CD4-positive, alpha-beta T cell (primary cell): ENCODE measurements around the gene RAB14. TPM values are rescaled to one million over a fixed set of nuclear protein-coding genes. Genes with fewer than 3 reads are reported as not detected.

Experiments used
- ATAC-seq: fragments of 200-7000 bp; cut with Tn5 transposase; one replicate; pipeline ENCODE4 v1.10.0; 2022; ENCODE audit warnings: mild to moderate bottlenecking; ENCODE audit not compliant: poor library complexity
- CTCF ChIA-PET: fragments of 350-600 bp; sonication (Branson Sonifier 250); formaldehyde crosslinking; loops from one replicate; lab custom pipeline; 2021; ENCODE audit warnings: antibody characterized with exemption, inconsistent platforms; lab: Charles Lee
- POLR2A ChIA-PET: fragments of 350-600 bp; sonication (Branson Sonifier 250); formaldehyde crosslinking; loops from one replicate; lab custom pipeline; 2021; ENCODE audit warnings: antibody characterized with exemption, inconsistent platforms; lab: Charles Lee
- DNase-seq, 14 experiments: peaks; one replicate each; pipeline ENCODE4 v3.0.0-alpha.2; 2013 to 2020; ENCODE audit warnings: mixed read lengths in 2 of 14
- H3K27ac ChIP-seq, 2 donors: one replicate each; pipeline versions ENCODE4 v1.5.1 to v1.7.0; 2013; ENCODE audit warnings: low read length in 2 of 2, low read depth in 1 of 2, mild to moderate bottlenecking in 1 of 2
- H3K27me3 ChIP-seq, 2 experiments: 1 replicate in 1 of 2; 2 replicates in 1 of 2; pipeline versions ENCODE4 v1.6.1 to v1.7.0; 2013; ENCODE audit warnings: low read length in 2 of 2, control low read depth in 1 of 2, mild to moderate bottlenecking in 1 of 2, moderate library complexity in 1 of 2; ENCODE audit not compliant: insufficient read depth in 2 of 2, control insufficient read depth in 1 of 2
- H3K36me3 ChIP-seq: one replicate; pipeline ENCODE4 v1.6.1; 2013; ENCODE audit warnings: low read length, control low read depth; ENCODE audit not compliant: insufficient read depth
- H3K4me1 ChIP-seq: one replicate; pipeline ENCODE4 v1.6.1; 2013; ENCODE audit warnings: low read length, control low read depth; ENCODE audit not compliant: insufficient read depth
- H3K4me3 ChIP-seq: one replicate; pipeline ENCODE4 v1.5.1; 2013; ENCODE audit warnings: mild to moderate bottlenecking, low read length, moderate library complexity
- H3K9me3 ChIP-seq, 2 experiments: 1 replicate in 1 of 2; 2 replicates in 1 of 2; pipeline versions ENCODE4 v1.6.1 to v1.7.0; 2013; ENCODE audit warnings: low read length in 2 of 2, mild to moderate bottlenecking in 2 of 2, control low read depth in 1 of 2, moderate library complexity in 1 of 2; ENCODE audit not compliant: control insufficient read depth in 1 of 2, insufficient read depth in 1 of 2
- H3K27ac Mint-ChIP-seq: one replicate; pipeline ENCODE4 v1.8.0; 2020; ENCODE audit warnings: mixed read lengths
- H3K27me3 Mint-ChIP-seq: one replicate; pipeline ENCODE4 v1.8.0; 2021; ENCODE audit warnings: mixed read lengths
- H3K36me3 Mint-ChIP-seq: one replicate; pipeline ENCODE4 v1.8.0; 2021; ENCODE audit warnings: low read depth, mixed read lengths
- H3K4me1 Mint-ChIP-seq: one replicate; pipeline ENCODE4 v1.8.0; 2021; ENCODE audit warnings: low read depth, mixed read lengths
- H3K4me3 Mint-ChIP-seq: one replicate; pipeline ENCODE4 v1.8.0; 2020; ENCODE audit warnings: mild to moderate bottlenecking, mixed read lengths
- H3K9me3 Mint-ChIP-seq: one replicate; pipeline ENCODE4 v1.8.0; 2020; ENCODE audit warnings: mixed read lengths
- CTCF ChIP-seq: fragments of 200-600 bp; IDR thresholded peaks from one replicate; pipeline ENCODE4 v1.8.0; 2022; ENCODE audit warnings: antibody characterized with exemption, mild to moderate bottlenecking
- intact Hi-C, 2 experiments: fragments of 100-400 bp; cut with DNase I in 1 of 2; cut with micrococcal nuclease in 1 of 2; formaldehyde crosslinking; loops; one replicate each; pipeline versions ENCODE4 v1.15.1 to v1.9.0; 2023 to 2025; cut with DNase I, micrococcal nuclease
- total RNA-seq, 174 experiments: library from RNA in 2 of 174; stranded (reverse) in 2 of 174; gene quantifications; one replicate each; pipeline ENCODE4 v1.2.3 and lab custom pipeline; 2021 to 2026

RAB14 gene
- total RNA-seq, 2 experiments from 2014 or later: 57.4 to 58.2 TPM

GRCh38 chr9:121221664-121222055, 20.0 kb upstream of the RAB14 start:
- Mint-ChIP-seq H3K4me1 (no peaks in the 10 kb centered on the region), H3K9me3 (no peaks in the 10 kb centered on the region), H3K36me3 (no peaks in the 10 kb centered on the region), H3K4me3 (no peak overlapping the region), H3K27ac (no peak overlapping the region), H3K27me3 (no peaks in the 10 kb centered on the region)
- Histone ChIP-seq H3K4me3 (no peak overlapping the region), H3K9me3 (no peaks in the 10 kb centered on the region), H3K27ac (no peak overlapping the region), H3K27me3 (no peaks in the 10 kb centered on the region), H3K36me3 (no peaks in the 10 kb centered on the region), H3K4me1 (no peaks in the 10 kb centered on the region)
- ATAC-seq (no peak), DNase-seq (no peak)
- POLR2A ChIA-PET: no interaction called here
- TF ChIP-seq CTCF: no peak
- intact Hi-C loops: no loop called here
- CTCF ChIA-PET: no interaction called here

GRCh38 chr9:121220996-121221663, 19.5 kb upstream of the RAB14 start:
- Histone ChIP-seq H3K4me3 (no peak overlapping the region), H3K4me1 (no peaks in the 10 kb centered on the region), H3K27ac (no peak overlapping the region), H3K36me3 (no peaks in the 10 kb centered on the region), H3K9me3 (no peaks in the 10 kb centered on the region), H3K27me3 (no peaks in the 10 kb centered on the region)
- no peaks in the 10 kb centered on the region for H3K27me3 Mint-ChIP-seq
- no peaks in the 10 kb centered on the region for H3K9me3 Mint-ChIP-seq
- no peak overlapping the region for H3K27ac Mint-ChIP-seq
- H3K4me3 Mint-ChIP-seq: no peak overlapping the region
- no peaks in the 10 kb centered on the region for H3K4me1 Mint-ChIP-seq
- intact Hi-C loops: no loop called here
- ChIA-PET POLR2A (no interaction called here), CTCF (no interaction called here)
- no peaks in the 10 kb centered on the region for H3K36me3 Mint-ChIP-seq
- DNase-seq (peak in 2 of 14 experiments; percentile 32 to 35), ATAC-seq (no peak)
- no peak for TF ChIP-seq CTCF

- Histone ChIP-seq H3K4me1 (no peaks in the 10 kb centered on the region), H3K36me3 (no peaks in the 10 kb centered on the region), H3K27ac (no peak overlapping the region), H3K4me3 (no peak overlapping the region), H3K27me3 (no peaks in the 10 kb centered on the region), H3K9me3 (no peaks in the 10 kb centered on the region)
- CTCF ChIA-PET: no interaction called here
- no peaks in the 10 kb centered on the region for H3K4me1 Mint-ChIP-seq
- H3K4me3 Mint-ChIP-seq: no peak overlapping the region
- no peak overlapping the region for H3K27ac Mint-ChIP-seq
- DNase-seq (no peak), ATAC-seq (no peak)
- no peaks in the 10 kb centered on the region for H3K36me3 Mint-ChIP-seq
- TF ChIP-seq CTCF: no peak
- H3K9me3 Mint-ChIP-seq: no peaks in the 10 kb centered on the region
- intact Hi-C loops: no loop called here
- no peaks in the 10 kb centered on the region for H3K27me3 Mint-ChIP-seq
- POLR2A ChIA-PET: no interaction called here
Observed at GRCh38 chr9:121219530-121219929, 17.9 kb upstream of the RAB14 start.
